ELR (cell line): ENCODE data around the gene GRK6.

Experiments
- DNase-seq: peaks from one replicate; pipeline ENCODE4 v3.0.0-alpha.2; 2015; ENCODE audit warnings: low read depth

Gene GRK6

GRCh38 chr5:177427211-177427822 is 841 bp downstream of the GRK6 start:
- DNase-seq: peak; percentile 47

GRCh38 chr5:177427919-177428573 is 1.6 kb downstream of the GRK6 start:
- DNase-seq: no peak

- DNase-seq: no peak
Measured at GRCh38 chr5:177428574-177429217, 2.2 kb downstream of the GRK6 start.

- no peak for DNase-seq
Measured at GRCh38 chr5:177429248-177430040, 3.0 kb downstream of the GRK6 start.

GRCh38 chr5:177430140-177430951 is 3.9 kb downstream of the GRK6 start:
- DNase-seq: no peak

- no peak for DNase-seq
Measured at GRCh38 chr5:177430972-177431316, 4.5 kb downstream of the GRK6 start.

- no peak for DNase-seq
Measured at GRCh38 chr5:177431317-177432142, 5.1 kb downstream of the GRK6 start.

- no peak for DNase-seq
Measured at GRCh38 chr5:177432143-177432838, 5.8 kb downstream of the GRK6 start.

GRCh38 chr5:177432839-177433657 is 6.6 kb downstream of the GRK6 start:
- DNase-seq: no peak

- DNase-seq: no peak
Measured at GRCh38 chr5:177433658-177434217, 7.3 kb downstream of the GRK6 start.

GRCh38 chr5:177434437-177434836 is 8.0 kb downstream of the GRK6 start:
- peak; percentile 38 for DNase-seq

GRCh38 chr5:177434942-177435738 is 8.7 kb downstream of the GRK6 start:
- DNase-seq: no peak

GRCh38 chr5:177435847-177436536 is 9.5 kb downstream of the GRK6 start:
- no peak for DNase-seq

- no peak for DNase-seq
Measured at GRCh38 chr5:177437623-177438022, 11.1 kb downstream of the GRK6 start.

- no peak for DNase-seq
Measured at GRCh38 chr5:177438468-177438867, 12.0 kb downstream of the GRK6 start.

- DNase-seq: no peak
Measured at GRCh38 chr5:177439518-177440053, 13.1 kb downstream of the GRK6 start.

GRCh38 chr5:177440211-177440989 is 13.9 kb downstream of the GRK6 start:
- DNase-seq: no peak
